Activated CD8-positive, alpha-beta T cell treated with anti-CD3 and anti-CD28 coated beads for 36 hours (primary cell): Measurements from ENCODE around the gene TRMT11. TPM values are rescaled to one million over a fixed set of nuclear protein-coding genes. Genes with fewer than 3 reads are reported as not detected.

Experiments used
- ATAC-seq: fragments of 200-7000 bp; cut with Tn5 transposase; one replicate; pipeline ENCODE4 v1.10.0; 2021; ENCODE audit warnings: mild to moderate bottlenecking, moderate library complexity
- CTCF ChIA-PET: fragments of 350-600 bp; sonication (Branson Sonifier 250); formaldehyde crosslinking; loops from one replicate; lab custom pipeline; 2021; ENCODE audit warnings: antibody characterized with exemption; lab: Charles Lee
- POLR2A ChIA-PET: fragments of 350-600 bp; sonication (Branson Sonifier 250); formaldehyde crosslinking; loops from one replicate; lab custom pipeline; 2021; ENCODE audit warnings: antibody characterized with exemption; lab: Charles Lee
- DNase-seq: peaks from one replicate; pipeline ENCODE4 v3.0.0-alpha.2; 2020
- H3K27ac Mint-ChIP-seq: one replicate; pipeline ENCODE4 v1.8.0; 2021; ENCODE audit warnings: mild to moderate bottlenecking, mixed read lengths
- H3K27me3 Mint-ChIP-seq: one replicate; pipeline ENCODE4 v1.8.0; 2021; ENCODE audit warnings: mixed read lengths
- H3K36me3 Mint-ChIP-seq: one replicate; pipeline ENCODE4 v1.8.0; 2021; ENCODE audit warnings: low read depth, mixed read lengths
- H3K4me1 Mint-ChIP-seq: one replicate; pipeline ENCODE4 v1.8.0; 2021; ENCODE audit warnings: low read depth, mixed read lengths
- H3K4me3 Mint-ChIP-seq: one replicate; pipeline ENCODE4 v1.8.0; 2021; ENCODE audit warnings: mild to moderate bottlenecking, moderate library complexity, mixed read lengths
- H3K9me3 Mint-ChIP-seq: one replicate; pipeline ENCODE4 v1.8.0; 2021; ENCODE audit warnings: mixed read lengths
- intact Hi-C: fragments of 100-400 bp; cut with micrococcal nuclease; formaldehyde crosslinking; loops from one replicate; pipeline ENCODE4 v1.10.0; 2022
- total RNA-seq, 2 experiments: library from RNA; stranded (reverse); gene quantifications; one replicate each; pipeline ENCODE4 v1.2.3, GENCODE V29; 2021
- TF ChIP-seq, protein P1 (sequence below): fragments of 200-600 bp; IDR thresholded peaks from one replicate; pipeline ENCODE4 v1.8.0; 2022; ENCODE audit warnings: antibody characterized with exemption, mild to moderate bottlenecking

The TRMT11 gene
- total RNA-seq, 2 experiments from 2014 or later, result 41.5 to 49.1 TPM

DNA sequence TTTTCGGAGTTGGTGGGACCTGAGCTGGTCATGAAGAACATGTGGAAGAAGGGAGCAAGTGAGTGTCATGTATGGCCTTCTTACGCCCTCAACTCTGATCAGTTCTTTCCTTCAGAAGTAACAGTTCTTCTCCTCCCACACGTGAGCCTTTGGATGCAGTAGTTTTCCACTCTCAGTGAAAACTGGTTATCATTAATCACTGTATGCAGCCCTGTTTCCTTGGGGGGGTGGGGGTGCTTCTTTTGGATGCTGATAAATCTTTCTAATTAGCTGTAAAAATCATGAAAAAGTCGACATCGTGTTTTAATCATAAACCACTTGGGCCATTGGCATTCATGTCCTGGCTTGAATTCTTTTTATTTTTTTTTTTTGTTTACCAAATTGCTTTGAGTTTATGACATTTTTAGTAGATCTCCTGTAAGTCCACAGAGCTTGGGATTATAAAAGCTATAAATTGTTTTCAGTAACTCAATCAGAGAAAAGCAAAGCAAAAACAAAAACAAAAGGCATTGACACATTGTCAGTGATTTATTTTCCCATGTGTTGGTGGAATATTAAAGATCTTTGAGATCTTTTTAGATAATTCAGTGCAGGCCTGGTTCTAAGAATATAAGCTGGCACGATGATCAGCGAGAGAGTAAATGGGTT lies 84.8 kb downstream of the TRMT11 start:
- no peak overlapping the region for H3K4me3 Mint-ChIP-seq
- intact Hi-C loops, result no loop called here
- ChIA-PET POLR2A (no interaction called here), CTCF (interaction anchor here (1.2 kb wide), 1 partner anchor 23 kb away, joined by 3 read pairs; no protein-coding TSS in a partner anchor)
- no peaks in the 10 kb centered on the region for H3K27me3 Mint-ChIP-seq
- no peak for DNase-seq
- H3K27ac Mint-ChIP-seq, result no peak overlapping the region
- H3K36me3 Mint-ChIP-seq, result peaks cover 6% of the 10 kb centered on the region
- TF ChIP-seq, protein P1, sequence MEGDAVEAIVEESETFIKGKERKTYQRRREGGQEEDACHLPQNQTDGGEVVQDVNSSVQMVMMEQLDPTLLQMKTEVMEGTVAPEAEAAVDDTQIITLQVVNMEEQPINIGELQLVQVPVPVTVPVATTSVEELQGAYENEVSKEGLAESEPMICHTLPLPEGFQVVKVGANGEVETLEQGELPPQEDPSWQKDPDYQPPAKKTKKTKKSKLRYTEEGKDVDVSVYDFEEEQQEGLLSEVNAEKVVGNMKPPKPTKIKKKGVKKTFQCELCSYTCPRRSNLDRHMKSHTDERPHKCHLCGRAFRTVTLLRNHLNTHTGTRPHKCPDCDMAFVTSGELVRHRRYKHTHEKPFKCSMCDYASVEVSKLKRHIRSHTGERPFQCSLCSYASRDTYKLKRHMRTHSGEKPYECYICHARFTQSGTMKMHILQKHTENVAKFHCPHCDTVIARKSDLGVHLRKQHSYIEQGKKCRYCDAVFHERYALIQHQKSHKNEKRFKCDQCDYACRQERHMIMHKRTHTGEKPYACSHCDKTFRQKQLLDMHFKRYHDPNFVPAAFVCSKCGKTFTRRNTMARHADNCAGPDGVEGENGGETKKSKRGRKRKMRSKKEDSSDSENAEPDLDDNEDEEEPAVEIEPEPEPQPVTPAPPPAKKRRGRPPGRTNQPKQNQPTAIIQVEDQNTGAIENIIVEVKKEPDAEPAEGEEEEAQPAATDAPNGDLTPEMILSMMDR, result no peak
- no peaks in the 10 kb centered on the region for H3K4me1 Mint-ChIP-seq
- no peak for ATAC-seq
- no peaks in the 10 kb centered on the region for H3K9me3 Mint-ChIP-seq

DNA sequence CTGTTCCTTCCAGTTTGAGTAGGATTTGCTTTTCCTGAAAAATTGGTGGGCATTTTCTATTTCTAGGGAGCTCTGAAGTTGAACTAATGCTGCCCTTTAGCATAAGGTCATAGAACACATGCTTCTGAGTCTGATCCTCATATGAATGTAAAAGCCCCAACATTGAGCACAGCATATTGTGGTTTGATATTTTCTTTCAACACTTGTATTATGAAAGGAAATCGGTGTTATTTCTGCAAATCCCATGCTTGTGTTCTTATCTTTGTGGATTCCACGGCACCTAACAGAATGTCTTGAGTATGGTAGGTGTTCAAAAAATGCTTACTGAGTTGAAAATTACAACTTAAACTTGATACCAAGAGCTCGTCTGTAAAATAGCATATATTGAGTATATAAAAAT lies 85.8 kb downstream of the TRMT11 start:
- H3K9me3 Mint-ChIP-seq, result no peaks in the 10 kb centered on the region
- H3K27me3 Mint-ChIP-seq, result no peaks in the 10 kb centered on the region
- TF ChIP-seq, protein P1, result no peak
- no peak overlapping the region for H3K27ac Mint-ChIP-seq
- CTCF ChIA-PET, result no interaction called here
- no peak for ATAC-seq
- H3K4me1 Mint-ChIP-seq, result no peaks in the 10 kb centered on the region
- DNase-seq, result no peak
- intact Hi-C loops, result no loop called here
- H3K4me3 Mint-ChIP-seq, result no peak overlapping the region
- peaks cover 10% of the 10 kb centered on the region for H3K36me3 Mint-ChIP-seq
- POLR2A ChIA-PET, result no interaction called here

DNA sequence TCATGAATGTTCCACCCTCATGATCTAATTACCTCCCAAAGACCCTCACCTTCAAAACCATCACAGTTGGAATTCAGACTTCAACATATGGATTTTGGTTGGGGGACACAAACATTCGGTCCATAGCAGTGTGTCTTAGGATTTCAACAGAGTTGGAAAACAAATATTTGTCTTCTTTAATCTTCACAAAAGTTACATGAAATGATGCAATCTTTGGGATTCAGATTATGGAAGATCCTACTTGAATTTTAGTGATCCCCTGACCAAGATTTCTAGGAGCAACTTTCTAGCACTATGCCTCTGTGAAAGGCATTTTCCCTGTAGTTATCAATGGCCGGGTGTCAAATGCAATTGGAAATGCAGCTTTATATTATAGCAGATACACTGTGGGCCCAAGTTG lies 86.5 kb downstream of the TRMT11 start:
- ChIA-PET POLR2A (no interaction called here), CTCF (no interaction called here)
- DNase-seq (no peak), ATAC-seq (no peak)
- Mint-ChIP-seq H3K4me3 (no peak overlapping the region), H3K27ac (no peak overlapping the region), H3K9me3 (no peaks in the 10 kb centered on the region), H3K4me1 (no peaks in the 10 kb centered on the region), H3K27me3 (no peaks in the 10 kb centered on the region), H3K36me3 (peaks cover 11% of the 10 kb centered on the region)
- TF ChIP-seq, protein P1, result no peak
- intact Hi-C loops, result no loop called here

DNA sequence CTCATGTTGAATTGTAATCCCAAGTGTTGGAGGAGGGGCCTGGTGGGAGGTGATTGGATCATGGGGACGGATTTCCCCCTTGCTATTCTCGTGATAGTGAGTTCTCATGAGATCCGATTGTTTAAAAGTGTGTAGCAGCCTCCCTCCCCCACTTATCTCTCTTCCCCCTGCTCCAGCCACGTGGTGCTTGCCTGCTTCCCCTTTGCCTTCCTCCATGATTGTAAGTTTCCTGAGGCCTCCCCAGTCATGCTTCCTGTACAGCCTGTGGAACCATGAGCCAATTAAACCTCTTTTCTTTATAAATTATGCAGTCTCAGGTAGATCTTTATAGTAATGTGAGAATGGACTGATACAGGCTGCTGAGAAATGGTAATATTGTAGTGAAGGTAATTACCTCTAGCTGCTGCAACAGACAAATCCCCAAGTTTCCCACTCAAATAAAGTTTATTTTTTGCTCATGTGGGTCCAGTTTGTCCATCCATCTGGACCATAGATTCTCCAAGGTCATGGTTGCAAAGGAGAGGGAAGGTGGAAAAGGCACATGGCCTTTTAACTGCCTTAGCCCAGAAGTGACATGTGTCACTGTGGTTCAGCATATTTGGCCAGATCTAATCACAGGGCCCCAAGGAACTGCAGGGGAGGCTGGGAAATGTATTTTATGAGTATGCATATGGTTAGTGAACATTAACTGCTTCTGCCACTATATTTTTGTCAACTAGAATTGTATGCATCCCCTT lies 89.2 kb downstream of the TRMT11 start:
- no peak for DNase-seq
- Mint-ChIP-seq H3K27me3 (no peaks in the 10 kb centered on the region), H3K9me3 (no peaks in the 10 kb centered on the region), H3K4me1 (no peaks in the 10 kb centered on the region), H3K4me3 (no peak overlapping the region), H3K36me3 (peaks cover 12% of the 10 kb centered on the region), H3K27ac (no peak overlapping the region)
- TF ChIP-seq, protein P1, result no peak
- CTCF ChIA-PET, result no interaction called here
- ATAC-seq, result no peak
- POLR2A ChIA-PET, result no interaction called here
- intact Hi-C loops, result no loop called here

DNA sequence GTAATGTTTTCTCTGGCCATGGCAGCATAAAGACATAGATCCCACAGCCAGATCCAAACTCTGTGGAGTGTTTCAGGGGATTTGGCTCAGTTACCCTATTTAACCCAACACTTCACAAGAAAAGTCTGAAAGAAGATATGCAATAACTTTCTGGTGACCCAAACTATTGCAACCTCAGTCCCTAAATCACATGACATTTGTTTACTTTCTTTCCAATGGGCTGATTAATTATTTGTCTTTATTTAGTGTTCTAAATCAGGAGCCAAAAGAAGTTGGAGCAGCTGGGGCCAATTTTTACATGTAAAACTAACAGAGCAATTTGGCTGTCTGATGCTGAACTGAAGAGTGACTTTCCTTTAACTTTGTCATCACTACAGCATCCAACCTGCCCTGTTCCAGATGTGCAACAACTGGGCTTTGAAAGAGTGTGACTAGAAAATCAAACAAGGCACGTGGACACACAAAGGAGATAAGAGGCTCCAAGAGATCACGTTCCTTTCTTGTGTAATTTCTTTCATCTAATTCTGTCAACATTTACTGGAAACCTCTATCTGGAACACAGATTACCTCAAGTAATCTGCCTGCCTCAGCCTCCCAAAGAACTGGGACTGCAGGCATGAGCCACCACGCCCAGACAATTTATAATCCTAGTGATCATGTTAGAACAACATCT lies 90.8 kb downstream of the TRMT11 start:
- Mint-ChIP-seq H3K9me3 (no peaks in the 10 kb centered on the region), H3K4me1 (no peaks in the 10 kb centered on the region), H3K27me3 (no peaks in the 10 kb centered on the region), H3K4me3 (no peak overlapping the region), H3K27ac (no peak overlapping the region), H3K36me3 (peaks cover 9% of the 10 kb centered on the region)
- no peak for DNase-seq
- intact Hi-C loops, result no loop called here
- ChIA-PET CTCF (no interaction called here), POLR2A (no interaction called here)
- TF ChIP-seq, protein P1, result no peak
- ATAC-seq, result no peak
